Measurements from ENCODE around the gene BACE2. TPM values are rescaled to one million over a fixed set of nuclear protein-coding genes. Genes with fewer than 3 reads are reported as not detected.
A peak's percentile ranks its signal among the peaks of the same experiment; 100 is the strongest.

BACE2 gene
- total and polyA plus RNA-seq, 11 donors: 3.8 to 30.3 (median 15.6) TPM

DNA sequence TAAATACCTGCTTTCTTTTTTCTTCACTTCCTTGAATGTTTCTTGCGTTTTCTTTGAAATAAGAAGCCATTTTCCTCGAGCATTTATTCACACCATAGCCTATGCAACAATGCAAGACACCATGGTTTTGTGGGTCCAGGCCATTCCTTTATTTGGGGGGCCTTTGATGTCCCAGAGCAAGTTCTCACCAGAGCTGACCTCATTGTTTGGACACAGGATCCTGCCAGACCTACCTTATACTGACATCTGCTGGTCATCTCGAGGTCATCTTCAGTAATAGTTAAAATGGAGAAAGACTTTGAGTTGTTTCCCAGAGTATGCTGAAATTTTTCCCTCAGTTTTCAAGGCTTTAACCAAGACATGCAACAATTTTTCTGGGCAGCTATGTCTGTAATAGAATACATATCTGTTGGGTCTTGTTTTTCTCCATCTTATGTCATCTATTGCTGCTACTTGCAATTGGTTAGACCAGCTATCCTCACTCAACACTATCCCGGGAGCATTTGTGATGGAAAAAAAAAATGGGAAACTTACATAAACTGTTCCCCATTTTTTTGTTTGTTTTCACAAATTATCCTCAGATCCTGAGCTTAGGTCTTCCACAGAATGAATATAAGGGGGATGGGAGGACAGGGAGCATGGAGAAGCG, 34.0 kb upstream of the BACE2 start:
- DNase-seq (no peak), ATAC-seq (peak in 2 of 4 donors; percentile 43 to 44)
- 49 to 56% (median 49%) methylated on average over 5 of the region's 5 CpGs for WGBS, 4 donors
- intact Hi-C loops (cut with DNase I): loop anchor here in 2 of 10 donors (5.0 kb wide), 2 partner anchors 987 to 992 kb away; no protein-coding TSS in a partner anchor
- H3K4me3 ChIP-seq: no peak overlapping the region
- H3K4me1 ChIP-seq: no peaks in the 10 kb centered on the region
- TF ChIP-seq, protein P1, sequence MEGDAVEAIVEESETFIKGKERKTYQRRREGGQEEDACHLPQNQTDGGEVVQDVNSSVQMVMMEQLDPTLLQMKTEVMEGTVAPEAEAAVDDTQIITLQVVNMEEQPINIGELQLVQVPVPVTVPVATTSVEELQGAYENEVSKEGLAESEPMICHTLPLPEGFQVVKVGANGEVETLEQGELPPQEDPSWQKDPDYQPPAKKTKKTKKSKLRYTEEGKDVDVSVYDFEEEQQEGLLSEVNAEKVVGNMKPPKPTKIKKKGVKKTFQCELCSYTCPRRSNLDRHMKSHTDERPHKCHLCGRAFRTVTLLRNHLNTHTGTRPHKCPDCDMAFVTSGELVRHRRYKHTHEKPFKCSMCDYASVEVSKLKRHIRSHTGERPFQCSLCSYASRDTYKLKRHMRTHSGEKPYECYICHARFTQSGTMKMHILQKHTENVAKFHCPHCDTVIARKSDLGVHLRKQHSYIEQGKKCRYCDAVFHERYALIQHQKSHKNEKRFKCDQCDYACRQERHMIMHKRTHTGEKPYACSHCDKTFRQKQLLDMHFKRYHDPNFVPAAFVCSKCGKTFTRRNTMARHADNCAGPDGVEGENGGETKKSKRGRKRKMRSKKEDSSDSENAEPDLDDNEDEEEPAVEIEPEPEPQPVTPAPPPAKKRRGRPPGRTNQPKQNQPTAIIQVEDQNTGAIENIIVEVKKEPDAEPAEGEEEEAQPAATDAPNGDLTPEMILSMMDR (IDR thresholded peaks at IDR 0.05): peak; percentile 20 to 64 (median 48)
- no peak for TF ChIP-seq POLR2A (IDR thresholded peaks at IDR 0.05)
- peaks cover 0 to 2% (median 0%) of the 10 kb centered on the region in 12 donors for H3K9me3 ChIP-seq
- H3K36me3 ChIP-seq: no peaks in the 10 kb centered on the region
- no peak overlapping the region for H3K27ac ChIP-seq
- peaks cover 0 to 6% (median 0%) of the 10 kb centered on the region in 9 donors for H3K27me3 ChIP-seq

DNA sequence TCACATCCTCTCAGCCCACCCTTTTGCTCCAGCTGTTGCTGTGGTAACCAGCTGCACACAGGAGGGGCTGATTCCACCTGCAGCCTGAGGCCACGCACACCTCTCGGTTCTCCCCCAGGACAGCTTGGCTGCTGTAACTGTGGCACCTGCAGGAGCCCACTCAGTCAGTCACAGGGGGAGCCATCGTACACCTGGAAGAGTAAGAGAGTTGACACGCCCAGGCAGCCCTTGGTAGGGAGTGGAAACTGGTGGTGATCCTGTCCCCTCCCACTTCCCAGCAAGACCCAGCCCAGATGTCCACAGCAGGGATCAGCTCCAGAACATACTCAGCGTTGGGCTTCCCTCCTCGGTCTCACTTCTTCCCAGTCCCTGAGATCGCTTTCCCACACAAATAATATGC, 32.2 kb upstream of the BACE2 start:
- TF ChIP-seq, protein P1 (IDR thresholded peaks at IDR 0.05): no peak
- TF ChIP-seq POLR2A (IDR thresholded peaks at IDR 0.05): no peak
- intact Hi-C loops (cut with DNase I): no loop called here
- Histone ChIP-seq H3K27ac (no peak overlapping the region), H3K4me3 (no peak overlapping the region), H3K4me1 (no peaks in the 10 kb centered on the region), H3K27me3 (peaks cover 0 to 6% (median 0%) of the 10 kb centered on the region in 9 donors), H3K36me3 (no peaks in the 10 kb centered on the region), H3K9me3 (no peaks in the 10 kb centered on the region)
- no peak for ATAC-seq
- DNase-seq: no peak
- 69 to 79% (median 75%) methylated on average over 7 of the region's 7 CpGs for WGBS, 4 donors

DNA sequence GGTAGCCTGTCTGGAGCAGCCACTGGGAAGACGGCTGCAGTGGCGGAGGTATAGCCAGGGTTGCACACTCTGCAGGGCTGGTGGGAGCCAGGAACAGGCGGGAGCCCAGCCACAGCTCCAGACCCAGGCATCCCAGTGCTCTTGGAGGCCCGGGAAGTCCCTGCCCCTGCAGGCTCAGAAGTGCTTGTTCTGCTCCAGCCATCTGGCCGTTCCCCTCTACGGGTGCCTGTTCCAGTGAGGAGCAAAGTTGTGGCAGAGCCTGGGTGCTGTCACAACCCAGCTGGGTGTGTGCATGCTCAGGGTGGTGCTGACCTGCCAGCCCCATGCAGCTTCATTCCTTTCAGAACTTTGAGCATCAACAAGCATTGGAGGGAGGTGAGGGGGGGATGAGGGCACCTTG, 31.7 kb upstream of the BACE2 start:
- Histone ChIP-seq H3K27me3 (peaks cover 0 to 6% (median 0%) of the 10 kb centered on the region in 9 donors), H3K36me3 (no peaks in the 10 kb centered on the region), H3K9me3 (no peaks in the 10 kb centered on the region), H3K4me3 (no peak overlapping the region), H3K4me1 (peaks cover 0 to 3% (median 0%) of the 10 kb centered on the region in 12 donors), H3K27ac (no peak overlapping the region)
- 77 to 81% (median 79%) methylated on average over 5 to 6 of the region's 6 CpGs for WGBS, 4 donors
- TF ChIP-seq POLR2A (IDR thresholded peaks at IDR 0.05): no peak
- TF ChIP-seq, protein P1 (IDR thresholded peaks at IDR 0.05): no peak
- intact Hi-C loops (cut with DNase I): no loop called here
- DNase-seq (no peak), ATAC-seq (no peak)

DNA sequence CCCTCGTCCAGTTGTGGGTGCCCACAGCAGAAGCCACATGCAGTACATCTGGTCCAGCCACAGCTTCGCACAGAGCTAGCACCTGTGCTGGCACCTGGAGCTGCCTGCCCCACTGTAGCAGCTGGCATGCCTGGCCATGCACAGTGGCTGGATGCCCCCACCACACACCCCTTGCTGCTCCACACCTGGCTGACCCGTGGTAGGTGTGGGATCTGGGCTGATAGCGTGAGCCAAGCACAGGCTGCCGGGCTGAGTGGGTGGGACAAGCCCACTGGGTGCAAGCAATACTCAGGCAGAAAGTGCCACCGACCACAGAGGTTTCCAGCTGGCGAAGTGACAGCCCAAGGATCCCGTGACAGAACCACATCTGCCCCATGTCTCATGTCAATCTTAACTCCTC, 30.6 kb upstream of the BACE2 start:
- Histone ChIP-seq H3K4me3 (no peak overlapping the region), H3K4me1 (peaks cover 0 to 14% (median 4%) of the 10 kb centered on the region in 12 donors), H3K36me3 (no peaks in the 10 kb centered on the region), H3K27ac (no peak overlapping the region), H3K9me3 (no peaks in the 10 kb centered on the region), H3K27me3 (peaks cover 0 to 6% (median 0%) of the 10 kb centered on the region in 9 donors)
- TF ChIP-seq, protein P1 (IDR thresholded peaks at IDR 0.05): no peak
- no peak for TF ChIP-seq POLR2A (IDR thresholded peaks at IDR 0.05)
- 88 to 92% (median 88%) methylated on average over 7 to 8 of the region's 8 CpGs for WGBS, 4 donors
- intact Hi-C loops (cut with DNase I): no loop called here
- no peak for ATAC-seq
- DNase-seq: no peak
